Astrocyte (in vitro differentiated cells and primary cell): ENCODE results near the gene KANSL3.

Experiments
- EZH2 ChIP-seq: IDR thresholded peaks from 2 replicates; pipeline ENCODE4 v1.6.1; 2012; ENCODE audit warnings: mild to moderate bottlenecking, low read length, inconsistent platforms; ENCODE audit not compliant: insufficient read depth
- TF ChIP-seq, protein P1 (sequence below): IDR thresholded peaks from 2 replicates; pipeline ENCODE4 v1.5.1; 2011; ENCODE audit warnings: low read depth, mild to moderate bottlenecking, inconsistent platforms, low read length, moderate library complexity; ENCODE audit not compliant: insufficient read depth

DNA sequence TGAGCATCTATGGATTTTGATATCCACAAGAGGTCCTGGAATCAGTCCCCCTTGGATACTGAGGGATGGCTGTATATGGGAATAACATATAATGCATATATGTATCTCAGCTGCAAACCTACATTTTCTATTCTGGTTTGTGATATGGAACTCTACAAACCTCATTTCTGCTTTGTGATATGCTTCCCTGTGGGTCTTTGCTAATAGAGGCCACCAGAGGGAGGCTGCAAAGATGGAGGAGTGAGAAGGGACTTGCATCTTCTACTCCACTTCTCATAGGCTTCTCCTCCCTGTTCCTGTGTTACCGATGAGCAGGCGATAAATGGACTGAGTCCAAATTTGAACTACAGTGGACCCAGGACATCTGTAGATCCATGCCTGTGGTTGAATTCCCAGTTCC lies 63.7 kb downstream of the KANSL3 start:
- TF ChIP-seq, protein P1, sequence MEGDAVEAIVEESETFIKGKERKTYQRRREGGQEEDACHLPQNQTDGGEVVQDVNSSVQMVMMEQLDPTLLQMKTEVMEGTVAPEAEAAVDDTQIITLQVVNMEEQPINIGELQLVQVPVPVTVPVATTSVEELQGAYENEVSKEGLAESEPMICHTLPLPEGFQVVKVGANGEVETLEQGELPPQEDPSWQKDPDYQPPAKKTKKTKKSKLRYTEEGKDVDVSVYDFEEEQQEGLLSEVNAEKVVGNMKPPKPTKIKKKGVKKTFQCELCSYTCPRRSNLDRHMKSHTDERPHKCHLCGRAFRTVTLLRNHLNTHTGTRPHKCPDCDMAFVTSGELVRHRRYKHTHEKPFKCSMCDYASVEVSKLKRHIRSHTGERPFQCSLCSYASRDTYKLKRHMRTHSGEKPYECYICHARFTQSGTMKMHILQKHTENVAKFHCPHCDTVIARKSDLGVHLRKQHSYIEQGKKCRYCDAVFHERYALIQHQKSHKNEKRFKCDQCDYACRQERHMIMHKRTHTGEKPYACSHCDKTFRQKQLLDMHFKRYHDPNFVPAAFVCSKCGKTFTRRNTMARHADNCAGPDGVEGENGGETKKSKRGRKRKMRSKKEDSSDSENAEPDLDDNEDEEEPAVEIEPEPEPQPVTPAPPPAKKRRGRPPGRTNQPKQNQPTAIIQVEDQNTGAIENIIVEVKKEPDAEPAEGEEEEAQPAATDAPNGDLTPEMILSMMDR, result no peak
- TF ChIP-seq EZH2, result no peak
